ENCODE results near the gene POLR2B. TPM values are rescaled to one million over a fixed set of nuclear protein-coding genes. Genes with fewer than 3 reads are reported as not detected.
"Not testable (repeated sequence)": the region's sequence is repeated elsewhere in the genome, so short reads cannot be mapped to it uniquely, and the experiment has no call there.

POLR2B gene
- polyA plus RNA-seq, 1 donor from 2014 or later, result 39.8 TPM

DNA sequence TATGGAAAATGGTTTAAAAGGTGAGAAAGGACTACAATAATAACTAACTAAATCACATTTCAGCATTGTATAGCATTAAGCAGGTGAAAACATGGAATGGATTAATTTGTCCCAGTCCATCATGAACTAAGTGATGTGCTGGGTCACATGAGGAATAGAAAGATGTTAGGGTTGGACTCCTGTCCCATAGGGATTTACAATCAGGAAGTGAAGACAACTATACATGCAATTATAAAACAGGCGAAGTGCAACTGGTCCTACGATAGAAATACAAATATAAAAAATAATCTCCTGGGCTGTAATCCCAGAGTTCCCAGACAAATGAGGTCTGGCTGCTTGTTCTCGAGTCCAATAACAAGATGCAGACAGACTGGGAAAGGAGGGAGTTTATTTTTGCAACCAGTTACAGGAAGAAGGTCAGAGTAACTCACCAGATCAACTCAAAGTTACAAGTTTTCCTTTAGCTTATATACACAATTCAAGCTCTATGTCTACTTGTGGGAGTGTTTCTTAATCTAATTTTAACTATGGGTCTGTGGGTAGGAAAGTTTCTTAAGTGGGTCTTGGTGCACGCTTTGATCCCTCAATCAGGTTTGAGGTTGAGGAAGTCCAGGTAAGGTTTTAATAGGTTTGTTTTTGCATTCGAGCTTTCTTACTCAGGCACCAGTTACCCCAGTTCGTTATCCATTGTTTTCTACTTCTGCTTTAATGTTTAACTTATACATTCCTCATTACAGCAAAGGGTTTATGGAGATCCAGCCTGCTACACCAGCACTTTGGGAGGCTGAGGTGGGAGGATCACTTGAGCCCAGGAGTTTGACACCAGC, 81.4 kb downstream of the POLR2B start:
- no peaks in the 10 kb centered on the region for H3K9me3 Mint-ChIP-seq
- H3K27ac Mint-ChIP-seq, result no peak overlapping the region
- H3K27me3 Mint-ChIP-seq, result peaks cover 5% of the 10 kb centered on the region
- no peak overlapping the region for H3K4me3 Mint-ChIP-seq
- H3K4me1 Mint-ChIP-seq, result no peaks in the 10 kb centered on the region
- H3K36me3 Mint-ChIP-seq, result no peaks in the 10 kb centered on the region

DNA sequence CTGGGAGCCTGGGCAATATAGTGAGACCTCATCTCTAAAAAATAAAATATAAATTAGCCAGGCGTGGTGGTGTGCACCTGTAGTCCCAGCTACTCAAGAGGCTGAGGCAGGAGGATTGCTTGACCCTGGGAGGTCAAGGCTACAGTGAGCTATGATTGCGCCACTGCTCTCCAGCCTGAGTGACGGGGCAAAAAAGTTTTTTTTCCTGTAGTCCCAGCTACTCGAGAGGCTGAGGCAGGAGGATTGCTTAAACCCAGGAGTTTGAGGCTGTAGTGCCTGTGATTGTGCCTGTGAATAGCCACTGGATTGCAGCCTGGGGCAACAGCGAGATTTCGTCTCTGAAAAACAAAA, 82.0 kb downstream of the POLR2B start:
- H3K4me1 Mint-ChIP-seq, H3K4me3 Mint-ChIP-seq, H3K27me3 Mint-ChIP-seq, H3K9me3 Mint-ChIP-seq, H3K27ac Mint-ChIP-seq, H3K36me3 Mint-ChIP-seq: not testable (repeated sequence)

DNA sequence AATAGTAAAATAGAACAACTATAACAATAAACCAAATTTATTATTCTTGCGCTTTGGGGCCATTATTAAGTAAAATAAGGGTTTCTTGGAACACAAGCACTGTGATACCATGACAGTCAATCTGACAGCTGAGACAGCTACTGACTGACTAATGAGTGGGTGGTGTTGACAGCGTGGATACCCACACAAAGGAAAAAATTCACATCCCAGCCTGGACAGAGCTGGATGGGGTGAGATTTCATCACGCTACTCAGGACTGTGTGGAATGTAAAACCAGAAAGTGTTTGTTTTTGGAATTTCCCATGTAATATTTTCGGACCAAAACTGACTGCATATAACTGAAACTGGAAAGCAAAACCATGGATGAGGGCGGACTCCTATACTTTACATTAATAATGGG, 82.7 kb downstream of the POLR2B start:
- Mint-ChIP-seq H3K9me3 (no peaks in the 10 kb centered on the region), H3K4me3 (no peak overlapping the region), H3K27ac (no peak overlapping the region), H3K4me1 (no peaks in the 10 kb centered on the region), H3K36me3 (no peaks in the 10 kb centered on the region), H3K27me3 (no peaks in the 10 kb centered on the region)

DNA sequence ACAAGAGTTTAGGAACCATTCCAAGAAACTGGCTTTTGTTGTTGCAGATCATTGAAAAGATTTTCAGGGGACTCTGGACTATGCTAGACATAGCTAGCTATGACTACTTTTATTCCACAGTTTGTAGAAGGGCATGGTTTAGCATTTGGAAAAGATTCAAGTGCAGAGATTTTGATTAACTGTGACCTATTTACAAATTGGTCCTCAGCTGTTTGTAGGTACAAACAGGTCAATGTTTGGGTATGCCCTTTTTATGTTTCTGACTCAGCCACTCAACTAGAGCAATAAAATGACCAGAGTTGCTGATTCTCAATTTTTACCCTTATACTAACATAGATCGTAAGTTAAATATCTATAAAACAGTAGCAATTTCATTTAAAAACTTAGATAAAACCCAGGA, 84.8 kb downstream of the POLR2B start:
- H3K27me3 Mint-ChIP-seq, result no peaks in the 10 kb centered on the region
- no peak overlapping the region for H3K27ac Mint-ChIP-seq
- H3K4me1 Mint-ChIP-seq, result no peaks in the 10 kb centered on the region
- no peaks in the 10 kb centered on the region for H3K9me3 Mint-ChIP-seq
- no peak overlapping the region for H3K4me3 Mint-ChIP-seq
- no peaks in the 10 kb centered on the region for H3K36me3 Mint-ChIP-seq

DNA sequence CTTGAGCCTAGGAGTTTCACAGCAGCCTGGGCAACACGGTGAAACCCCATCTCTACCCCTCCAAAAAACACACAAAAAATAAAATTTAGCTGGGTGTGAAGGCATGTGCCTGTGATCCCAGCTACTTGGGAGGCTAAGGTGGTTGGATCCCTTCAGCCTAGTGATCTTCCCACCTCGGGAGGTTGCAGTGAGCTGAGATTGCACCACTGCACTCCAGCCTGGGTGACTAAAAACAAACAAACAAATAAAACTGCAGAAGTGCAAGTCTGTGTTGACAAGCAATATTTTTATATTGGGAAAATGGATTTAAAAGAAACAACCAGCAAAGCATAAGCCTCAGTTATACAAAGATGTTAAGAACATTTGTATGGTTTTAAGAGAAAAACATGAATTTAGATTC, 85.4 kb downstream of the POLR2B start:
- Mint-ChIP-seq H3K27ac (no peak overlapping the region), H3K4me1 (no peaks in the 10 kb centered on the region), H3K4me3 (no peak overlapping the region), H3K9me3 (no peaks in the 10 kb centered on the region), H3K36me3 (no peaks in the 10 kb centered on the region), H3K27me3 (no peaks in the 10 kb centered on the region)

DNA sequence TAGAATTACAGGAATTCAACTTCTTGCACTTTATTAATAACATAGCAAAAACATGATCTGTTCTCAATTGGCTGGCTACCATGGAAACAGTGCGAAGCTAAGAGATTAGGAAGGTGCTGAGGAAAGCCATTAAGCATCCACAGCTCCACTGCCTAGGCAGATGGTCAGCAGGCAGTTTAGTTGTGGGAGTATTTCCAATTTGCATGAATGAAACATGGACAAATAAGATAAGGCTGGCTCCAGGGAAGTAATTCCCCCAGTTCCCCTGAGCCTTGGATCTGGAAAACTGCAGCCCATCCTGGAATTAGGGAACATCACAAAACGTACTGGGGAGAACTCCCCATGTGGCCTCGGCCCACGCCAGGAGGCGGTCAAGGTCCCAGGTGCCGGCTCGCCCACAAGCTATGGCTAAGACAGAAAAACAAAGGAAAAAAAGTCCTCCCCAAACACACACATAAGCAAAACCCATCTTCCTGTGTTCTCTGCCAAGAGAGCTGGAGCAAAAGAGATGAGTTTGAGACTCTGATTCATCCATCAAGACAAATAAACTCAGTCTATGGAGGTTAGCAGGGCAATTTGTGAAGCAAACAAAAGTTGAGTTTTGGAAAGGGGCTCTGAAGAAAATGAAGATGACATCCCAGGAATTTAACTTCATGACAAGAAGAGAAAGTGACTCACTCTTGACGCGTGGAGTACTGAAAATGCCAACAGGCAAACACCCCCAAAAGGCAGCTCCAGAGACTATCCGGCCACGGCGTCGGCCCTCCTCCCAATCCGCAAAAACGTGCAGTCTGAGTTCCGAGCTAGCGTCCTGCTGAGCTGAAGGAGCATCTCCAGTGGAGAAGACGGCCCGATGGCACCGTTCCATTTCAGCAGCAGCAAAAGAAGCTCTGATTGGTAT, 86.4 kb downstream of the POLR2B start:
- no peaks in the 10 kb centered on the region for H3K4me1 Mint-ChIP-seq
- no peak overlapping the region for H3K27ac Mint-ChIP-seq
- no peaks in the 10 kb centered on the region for H3K36me3 Mint-ChIP-seq
- no peaks in the 10 kb centered on the region for H3K27me3 Mint-ChIP-seq
- no peak overlapping the region for H3K4me3 Mint-ChIP-seq
- H3K9me3 Mint-ChIP-seq, result no peaks in the 10 kb centered on the region

DNA sequence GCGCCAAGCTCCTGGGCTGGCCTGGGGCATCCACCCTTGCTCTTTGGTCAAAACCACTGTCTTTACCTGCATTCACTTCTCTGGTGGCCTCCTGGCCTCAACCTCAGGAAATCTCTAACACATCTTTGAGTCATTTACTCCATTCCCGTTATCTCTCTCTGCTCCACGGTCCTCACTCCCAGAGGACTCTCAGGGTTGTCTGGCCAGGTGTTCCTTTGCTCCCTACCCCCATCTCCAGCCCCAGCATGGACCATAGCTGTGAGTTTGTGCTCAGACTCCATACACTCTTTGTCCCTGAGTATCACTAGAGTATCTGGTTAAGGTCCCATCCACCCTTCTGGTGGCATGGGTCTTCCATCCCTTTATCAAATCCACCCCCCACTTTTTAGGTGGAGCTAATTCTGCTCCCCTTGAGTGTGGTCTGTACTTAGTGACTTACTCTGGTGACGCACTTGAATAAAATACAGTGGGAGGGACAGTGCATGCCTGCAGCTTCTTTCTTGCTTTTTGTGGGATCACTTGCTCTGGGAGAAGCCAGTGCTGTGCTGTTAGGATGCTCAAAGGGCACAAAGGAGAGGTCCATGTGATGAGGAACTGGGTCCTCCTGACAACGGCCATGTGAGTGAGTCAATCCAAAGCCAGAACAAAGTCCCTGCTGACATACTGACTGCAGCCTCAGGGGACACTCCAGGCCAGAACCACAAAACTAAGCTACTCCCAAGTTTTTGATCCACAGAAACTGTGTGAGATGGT, 87.2 kb downstream of the POLR2B start:
- Mint-ChIP-seq H3K4me1 (no peaks in the 10 kb centered on the region), H3K27me3 (no peaks in the 10 kb centered on the region), H3K9me3 (no peaks in the 10 kb centered on the region), H3K36me3 (no peaks in the 10 kb centered on the region), H3K27ac (no peak overlapping the region), H3K4me3 (no peak overlapping the region)

DNA sequence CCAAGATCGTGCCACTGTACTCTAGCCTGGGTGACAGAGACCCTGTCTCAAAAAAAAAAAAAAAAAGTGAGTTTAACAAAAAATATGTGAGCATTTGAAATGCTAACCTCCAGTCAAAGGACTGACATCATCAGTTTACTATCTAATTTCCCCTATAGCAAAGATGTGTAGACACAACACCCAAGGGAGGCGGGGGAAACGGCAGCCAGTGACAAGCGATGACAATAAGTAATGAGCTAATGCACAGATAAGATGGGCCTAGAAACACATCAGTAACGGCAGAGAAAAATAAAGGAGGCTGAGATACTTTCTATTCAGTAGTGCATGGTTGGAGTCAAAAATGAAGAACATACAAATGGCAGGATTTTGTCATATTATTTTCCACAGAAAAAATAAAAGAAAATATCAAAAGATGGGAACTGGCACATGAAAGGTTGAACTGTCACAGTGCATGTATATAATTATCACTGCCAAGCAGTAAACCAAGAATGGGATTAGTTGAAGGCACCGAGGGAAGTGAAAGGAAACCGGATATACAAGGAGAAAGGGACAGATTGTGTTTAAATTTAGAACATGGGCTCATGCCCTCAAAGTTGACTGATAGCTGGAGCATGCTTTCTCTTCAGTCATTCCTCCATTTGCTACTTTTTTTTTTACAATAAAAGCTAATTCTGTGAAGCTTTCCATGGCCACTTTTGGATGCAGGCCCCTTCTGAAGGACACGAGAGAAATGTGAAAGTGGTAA, 89.7 kb downstream of the POLR2B start:
- Mint-ChIP-seq H3K4me1 (no peaks in the 10 kb centered on the region), H3K27me3 (no peaks in the 10 kb centered on the region), H3K9me3 (no peaks in the 10 kb centered on the region), H3K27ac (no peak overlapping the region), H3K36me3 (no peaks in the 10 kb centered on the region), H3K4me3 (no peak overlapping the region)

DNA sequence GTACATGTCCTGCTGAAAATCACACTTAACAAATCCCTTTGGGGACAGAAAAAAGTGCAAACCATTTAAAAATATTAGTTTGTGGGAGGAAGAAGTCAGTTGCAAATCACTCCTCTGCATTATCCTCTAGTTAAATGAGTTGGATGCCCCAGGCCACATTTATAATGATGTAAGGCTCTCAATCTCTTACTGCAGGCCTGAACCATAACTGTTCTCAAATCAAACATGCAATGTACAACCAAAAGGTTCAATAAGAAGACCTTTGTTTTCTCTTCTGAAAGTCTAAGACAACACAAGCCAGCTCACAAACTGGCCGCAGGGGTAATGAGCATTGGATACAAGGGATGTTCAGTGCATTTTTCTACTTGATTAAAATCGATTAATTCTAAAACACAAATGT, 91.8 kb downstream of the POLR2B start:
- Mint-ChIP-seq H3K9me3 (no peaks in the 10 kb centered on the region), H3K36me3 (no peaks in the 10 kb centered on the region), H3K4me1 (no peaks in the 10 kb centered on the region), H3K4me3 (no peak overlapping the region), H3K27ac (no peak overlapping the region), H3K27me3 (no peaks in the 10 kb centered on the region)

DNA sequence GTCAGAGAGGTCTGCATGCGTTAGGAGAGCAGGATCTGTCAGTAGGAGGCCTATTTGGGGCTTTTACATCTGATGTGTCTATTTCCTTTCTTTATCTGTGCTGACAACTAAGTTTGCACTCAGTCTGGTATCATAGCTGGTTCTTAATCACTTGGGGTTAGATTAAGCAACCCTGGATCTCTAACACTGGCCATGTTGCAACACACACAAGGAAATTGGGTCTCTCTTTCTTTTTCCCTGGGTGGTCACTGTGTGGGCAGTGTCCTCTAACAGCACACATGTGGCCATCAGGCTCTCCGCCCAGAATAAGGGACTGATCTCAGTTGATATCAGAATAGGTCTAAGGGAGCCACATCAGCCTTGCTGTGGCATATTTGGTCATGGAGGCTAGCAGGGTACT, 92.6 kb downstream of the POLR2B start:
- H3K27ac Mint-ChIP-seq, result no peak overlapping the region
- no peaks in the 10 kb centered on the region for H3K27me3 Mint-ChIP-seq
- H3K36me3 Mint-ChIP-seq, result no peaks in the 10 kb centered on the region
- H3K4me3 Mint-ChIP-seq, result no peak overlapping the region
- H3K9me3 Mint-ChIP-seq, result no peaks in the 10 kb centered on the region
- no peaks in the 10 kb centered on the region for H3K4me1 Mint-ChIP-seq

DNA sequence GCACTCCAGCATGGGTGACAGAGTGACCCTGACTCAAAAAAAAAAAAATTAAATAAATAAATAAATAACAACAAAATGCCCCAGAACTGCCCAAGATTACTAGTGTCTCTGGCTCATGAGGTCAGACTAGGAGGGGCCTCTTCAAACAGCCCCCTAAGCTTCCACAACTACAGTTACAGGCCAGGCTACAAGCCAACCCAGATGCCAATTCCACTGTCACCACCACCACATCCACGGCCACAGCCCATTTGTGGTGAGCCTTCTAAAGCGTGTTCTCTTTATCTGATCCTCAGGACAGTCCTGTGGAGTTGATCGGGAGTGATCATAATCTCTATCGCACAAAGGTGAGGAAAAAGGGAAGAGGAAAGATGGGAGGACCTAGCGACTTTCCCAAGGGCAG, 94.9 kb downstream of the POLR2B start:
- H3K4me1 Mint-ChIP-seq, result no peaks in the 10 kb centered on the region

DNA sequence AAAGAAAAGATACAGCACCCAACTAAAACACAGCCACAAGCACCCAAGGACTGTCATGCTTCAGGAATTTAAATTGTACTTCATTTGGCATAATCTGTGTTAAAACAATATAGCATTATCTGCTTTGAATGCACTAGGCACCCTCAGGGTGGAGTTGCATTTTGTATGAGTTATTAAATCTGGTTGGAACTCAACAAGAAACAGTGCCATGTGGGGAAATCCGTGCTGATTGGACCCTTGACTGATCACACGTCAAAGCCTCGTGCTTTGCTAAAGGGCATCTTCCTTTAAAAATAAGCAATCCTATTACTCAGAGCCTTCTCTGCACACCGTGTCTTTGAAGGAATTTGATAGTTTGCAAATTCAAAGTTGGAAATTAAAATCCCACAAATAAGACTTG, 96.0 kb downstream of the POLR2B start:
- Mint-ChIP-seq H3K4me3 (no peak overlapping the region), H3K9me3 (no peaks in the 10 kb centered on the region), H3K4me1 (no peaks in the 10 kb centered on the region), H3K27ac (no peak overlapping the region), H3K36me3 (no peaks in the 10 kb centered on the region), H3K27me3 (peaks cover 2% of the 10 kb centered on the region)

More for the DNA sequence above, 94.9 kb downstream of the POLR2B start:
- Mint-ChIP-seq H3K9me3 (no peaks in the 10 kb centered on the region), H3K27ac (no peak overlapping the region), H3K27me3 (peaks cover under 1% of the 10 kb centered on the region), H3K36me3 (no peaks in the 10 kb centered on the region), H3K4me3 (no peak overlapping the region)

DNA sequence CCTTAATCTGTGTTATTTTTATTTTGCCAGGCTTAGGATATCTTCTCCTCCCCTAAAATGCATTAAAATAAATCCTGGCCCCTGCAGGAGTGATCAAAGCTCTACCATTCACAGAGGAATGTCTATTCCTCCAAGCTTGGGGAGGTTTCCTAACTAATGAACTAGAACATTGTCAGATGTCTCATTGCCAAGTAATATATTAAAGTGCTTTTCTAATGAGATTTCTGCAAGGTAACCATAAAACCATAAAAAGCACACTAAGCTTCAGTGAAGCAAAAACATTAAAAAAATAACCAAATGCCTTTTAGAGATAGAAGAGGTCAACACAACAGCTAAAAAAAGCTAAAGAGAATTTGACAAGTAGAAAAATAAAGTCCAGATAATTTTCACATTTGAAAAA, 96.7 kb downstream of the POLR2B start:
- Mint-ChIP-seq H3K9me3 (no peaks in the 10 kb centered on the region), H3K27me3 (peaks cover 2% of the 10 kb centered on the region), H3K36me3 (no peaks in the 10 kb centered on the region), H3K27ac (no peak overlapping the region), H3K4me3 (no peak overlapping the region), H3K4me1 (no peaks in the 10 kb centered on the region)

DNA sequence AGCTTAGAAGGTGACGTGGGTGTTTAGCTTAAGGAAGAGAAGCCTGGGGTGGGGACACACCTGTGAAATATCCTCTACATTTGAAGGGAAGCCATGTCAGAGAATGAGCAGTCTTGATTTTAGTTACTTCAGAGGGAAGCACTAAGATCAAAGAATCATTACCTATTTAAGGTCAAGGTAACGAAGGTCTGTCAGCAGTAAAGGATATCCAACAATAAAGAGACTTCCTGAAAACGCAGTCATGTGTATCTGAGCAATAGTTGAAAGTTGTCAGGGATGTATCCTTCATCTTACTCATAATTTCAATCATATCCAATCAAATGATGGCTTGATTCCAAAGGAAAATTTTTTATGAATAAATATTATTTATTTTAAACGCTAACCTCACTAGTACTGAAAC, 98.0 kb downstream of the POLR2B start:
- Mint-ChIP-seq H3K27ac (no peak overlapping the region), H3K4me1 (no peaks in the 10 kb centered on the region), H3K4me3 (no peak overlapping the region), H3K27me3 (peaks cover 2% of the 10 kb centered on the region), H3K36me3 (no peaks in the 10 kb centered on the region), H3K9me3 (peaks cover 0 to 2% (median 0%) of the 10 kb centered on the region in 3 donors)
